Umbilical cord (tissue), 2 donors: Measurements from ENCODE around the gene EOMES. TPM values are rescaled to one million over a fixed set of nuclear protein-coding genes. Genes with fewer than 3 reads are reported as not detected.

Experiments
- DNase-seq: peaks from one replicate; pipeline ENCODE4 v3.0.0-alpha.2; 2015; ENCODE audit warnings: low spot score
- total RNA-seq: library from RNA; depleted of rRNA; stranded (reverse); fragments of >200 nt; gene quantifications from one replicate; pipeline ENCODE4 v1.2.3, GENCODE V29; 2014; ENCODE audit warnings: low replicate concordance; ENCODE audit not compliant: insufficient read depth

Gene EOMES
- total RNA-seq, 1 donor from 2014 or later: 1.9 TPM

DNA sequence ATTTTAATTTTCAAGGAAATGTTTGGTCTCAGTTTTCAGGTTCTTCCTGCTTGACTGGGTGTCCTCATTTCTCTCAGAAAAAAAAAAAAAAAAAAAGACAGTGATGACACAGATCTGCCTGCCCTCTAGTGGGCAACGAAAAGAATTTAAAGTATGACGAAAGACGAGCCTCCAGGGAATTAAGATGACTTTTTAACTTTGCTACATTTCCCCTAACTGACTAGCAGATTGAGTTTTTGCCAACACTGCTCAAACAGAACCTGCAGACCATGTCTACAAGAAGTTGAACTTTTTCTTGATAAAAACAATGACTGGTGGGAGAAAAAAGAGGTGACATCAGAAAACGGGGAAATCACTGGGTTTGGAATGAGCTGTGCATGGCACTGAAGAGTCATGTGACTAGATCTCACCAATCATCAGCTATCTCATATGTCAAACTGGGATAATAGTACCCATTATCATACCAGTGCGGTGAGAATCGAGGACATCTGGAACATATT, 40.8 kb downstream of the EOMES start:
- DNase-seq: peak; percentile 83

- no peak for DNase-seq
Observed at GRCh38 chr3:27680517-27681246, 41.4 kb downstream of the EOMES start.

DNA sequence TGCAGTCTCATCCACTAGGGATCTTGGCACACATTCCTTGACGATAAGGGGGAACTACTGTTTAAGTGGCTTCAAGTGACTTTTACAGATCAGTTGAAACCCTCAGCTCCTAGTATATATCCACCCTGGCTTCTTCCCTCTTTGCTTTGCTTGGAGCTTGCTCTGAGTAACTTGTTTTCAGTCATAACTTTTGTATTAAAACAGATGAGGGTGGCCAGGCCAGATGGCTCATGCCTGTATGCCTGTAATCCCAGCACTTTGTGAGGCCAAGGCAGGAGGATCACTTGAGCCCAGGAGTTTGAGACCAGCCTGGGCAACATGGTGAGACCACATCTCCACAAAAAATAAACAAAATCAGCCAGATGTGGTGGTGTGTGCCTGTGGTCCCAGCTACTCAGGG, 42.4 kb downstream of the EOMES start:
- DNase-seq: peak; percentile 5

DNA sequence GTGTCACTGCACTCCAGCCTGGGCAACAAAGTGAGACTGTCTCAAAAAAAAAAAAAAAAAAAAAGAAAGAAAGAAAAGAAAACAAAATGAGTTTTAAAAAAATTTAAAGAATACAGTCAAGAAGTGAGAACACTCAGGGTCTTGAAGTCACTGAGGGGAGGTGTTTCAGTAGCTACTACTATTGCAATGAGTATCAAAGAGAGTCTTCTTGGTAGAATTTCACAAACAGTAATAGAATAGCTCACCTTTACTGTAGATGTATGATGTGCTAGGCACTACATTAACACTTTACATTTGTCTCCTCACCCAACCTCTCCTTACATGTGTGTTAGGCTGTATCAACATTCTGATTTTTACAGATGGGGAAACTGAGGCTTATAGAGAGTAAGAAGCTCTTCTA, 43.9 kb downstream of the EOMES start:
- no peak for DNase-seq

DNA sequence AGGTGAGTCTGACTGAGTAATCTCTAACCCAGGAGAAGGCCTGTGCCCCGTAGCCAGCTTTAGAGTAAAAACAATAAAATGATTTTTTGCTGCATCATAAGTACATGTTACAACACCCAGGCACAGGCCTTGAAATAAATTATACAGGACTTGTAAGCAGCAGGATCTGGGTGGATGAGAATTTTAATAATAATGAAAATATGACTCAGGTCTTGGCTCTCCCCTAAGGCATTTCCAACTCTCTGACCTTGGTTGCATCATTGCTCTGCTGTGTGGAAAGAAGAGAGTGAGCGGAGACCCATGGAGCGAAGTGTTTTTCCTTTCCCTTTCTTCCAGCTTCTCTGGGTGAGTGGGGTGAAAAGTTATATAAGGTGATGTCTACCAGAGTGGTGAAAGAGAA, 44.6 kb downstream of the EOMES start:
- DNase-seq: peak; percentile 69

- DNase-seq: no peak
Observed at GRCh38 chr3:27675287-27675686, 46.8 kb downstream of the EOMES start.

DNA sequence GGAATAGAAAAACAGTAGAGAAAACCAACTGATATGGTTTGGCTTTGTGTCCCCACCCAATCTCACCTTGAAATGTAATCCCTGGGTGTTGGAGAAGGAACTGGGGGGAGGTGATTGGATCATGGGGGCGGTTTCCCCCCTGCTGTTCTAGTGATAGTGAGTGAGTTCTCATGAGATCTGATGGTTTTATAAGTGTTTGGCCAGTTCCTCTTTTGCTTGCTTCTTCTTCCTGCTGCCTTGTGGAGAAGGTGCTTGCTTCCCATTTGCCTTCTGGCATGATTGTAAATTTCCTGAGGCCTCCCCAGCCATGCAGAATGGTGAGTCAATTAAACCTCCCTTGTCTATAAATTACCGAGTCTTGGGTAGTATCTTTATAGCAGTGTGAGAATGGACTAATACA, 48.4 kb downstream of the EOMES start:
- DNase-seq: no peak

- no peak for DNase-seq
Observed at GRCh38 chr3:27671101-27671500, 51.0 kb downstream of the EOMES start.

DNA sequence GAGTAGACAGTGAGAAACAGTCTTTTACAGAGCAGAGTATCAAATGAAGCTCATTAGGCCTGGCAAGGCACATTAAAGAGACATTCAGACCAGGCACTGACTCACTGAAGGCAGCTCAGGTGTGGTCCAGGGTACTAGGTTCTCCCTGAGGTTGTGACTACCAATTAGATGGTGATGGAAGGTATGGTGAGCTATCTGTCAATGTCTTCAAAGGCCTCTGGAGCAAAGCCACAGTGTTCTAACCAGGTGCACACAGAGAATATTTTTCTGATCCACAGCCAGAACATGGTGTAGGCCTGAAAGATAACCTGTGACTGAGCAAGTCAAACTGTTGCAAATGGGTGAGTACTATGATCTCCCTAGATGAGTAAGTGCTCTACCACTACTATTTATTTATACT, 51.5 kb downstream of the EOMES start:
- DNase-seq: no peak

- DNase-seq: no peak
Observed at GRCh38 chr3:27669591-27669990, 52.5 kb downstream of the EOMES start.

GRCh38 chr3:27667751-27668150, 54.4 kb downstream of the EOMES start:
- DNase-seq: no peak

- DNase-seq: peak; percentile 44
Observed at GRCh38 chr3:27666708-27667107, 55.4 kb downstream of the EOMES start.

DNA sequence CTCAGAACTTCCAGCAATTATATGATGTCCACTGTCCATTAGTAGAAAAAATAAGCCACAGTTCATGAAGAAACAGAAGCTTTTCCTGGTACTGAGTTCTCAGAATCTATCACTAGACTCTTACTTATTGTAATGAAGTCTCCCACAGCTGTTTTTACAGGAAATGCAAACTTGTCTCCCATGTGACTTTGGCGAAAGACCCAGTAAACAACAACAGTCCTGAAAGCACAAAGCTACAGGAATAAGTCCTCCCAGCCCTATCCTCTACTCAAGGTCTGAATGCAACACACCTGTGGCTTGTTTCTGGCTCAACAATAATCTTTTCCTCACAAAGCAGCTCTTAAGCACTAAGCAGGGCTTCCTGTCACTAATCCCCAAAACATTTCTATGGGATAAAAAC, 55.9 kb downstream of the EOMES start:
- no peak for DNase-seq

Other genes starting within 250 kb of the EOMES start
- 48.6 TPM for gene SLC4A7, start 237.9 kb downstream of the EOMES start, total RNA-seq